Tibial nerve (tissue), 4 donors: ENCODE data around the gene TSPYL1. TPM values are rescaled to one million over a fixed set of nuclear protein-coding genes. Genes with fewer than 3 reads are reported as not detected.
A peak's percentile ranks its signal among the peaks of the same experiment; 100 is the strongest.
"Not testable (repeated sequence)": the region's sequence is repeated elsewhere in the genome, so short reads cannot be mapped to it uniquely, and the experiment has no call there.

Experiments
- DNase-seq, 2 donors: peaks; one replicate each; pipeline ENCODE4 v3.0.0-alpha.2; 2019; ENCODE audit warnings: low spot score in 2 of 2
- H3K27ac ChIP-seq, 4 donors: fragments of 200-600 bp; sonication (generic) in 3 of 4; one replicate each; pipeline ENCODE4 v1.5.1; 2017 to 2019; ENCODE audit warnings: mild to moderate bottlenecking in 1 of 4
- H3K27me3 ChIP-seq, 2 donors: fragments of 200-600 bp; sonication (generic) in 1 of 2; one replicate each; pipeline versions ENCODE4 v1.5.1 to v1.6.0; 2017 to 2019
- H3K36me3 ChIP-seq, 3 donors: fragments of 200-600 bp; sonication (generic); one replicate each; pipeline ENCODE4 v1.5.1; 2018 to 2019
- H3K4me1 ChIP-seq, 4 donors: fragments of 200-600 bp; sonication (generic) in 3 of 4; one replicate each; pipeline ENCODE4 v1.5.1; 2017 to 2019
- H3K4me3 ChIP-seq, 4 donors: fragments of 200-600 bp; sonication (generic) in 3 of 4; one replicate each; pipeline ENCODE4 v1.5.1; 2017 to 2019; ENCODE audit warnings: mild to moderate bottlenecking in 1 of 4, moderate library complexity in 1 of 4
- H3K9me3 ChIP-seq, 4 donors: fragments of 200-600 bp; sonication (generic) in 3 of 4; one replicate each; pipeline ENCODE4 v1.5.1; 2017 to 2019
- EP300 ChIP-seq, 2 donors: sonication (generic); formaldehyde crosslinking; IDR thresholded peaks; one replicate each; pipeline ENCODE4 v1.6.1; 2017; ENCODE audit warnings: antibody characterized with exemption in 2 of 2, mild to moderate bottlenecking in 1 of 2
- POLR2A ChIP-seq, 2 donors: fragments of 450-650 bp; IDR thresholded peaks; one replicate each; pipeline ENCODE4 v1.6.1; 2017; ENCODE audit warnings: antibody characterized with exemption in 2 of 2, mild to moderate bottlenecking in 2 of 2, moderate library complexity in 2 of 2
- WGBS, 2 donors: methylation state at CpG; one replicate each; pipeline ENCODE4 v1.1.5; 2018; 5-methylcytosine and 5-hydroxymethylcytosine counted together
- total RNA-seq, 4 donors: library from RNA; depleted of rRNA; stranded (reverse); fragments of >200 nt; gene quantifications; one replicate each; pipeline ENCODE4 v1.1.0, GENCODE V29; 2016
- TF ChIP-seq, protein P1 (sequence below), 5 experiments: fragments of 200-600 bp in 3 of 5; fragments of 450-650 bp in 2 of 5; sonication (generic) in 3 of 5; IDR thresholded peaks; one replicate each; pipeline ENCODE4 v1.5.1; 2016 to 2019; ENCODE audit warnings: antibody characterized with exemption in 5 of 5, mild to moderate bottlenecking in 3 of 5, moderate library complexity in 2 of 5

Gene TSPYL1
- total RNA-seq, 4 donors from 2014 or later, result 39.8 to 53.6 (median 43.3) TPM

DNA sequence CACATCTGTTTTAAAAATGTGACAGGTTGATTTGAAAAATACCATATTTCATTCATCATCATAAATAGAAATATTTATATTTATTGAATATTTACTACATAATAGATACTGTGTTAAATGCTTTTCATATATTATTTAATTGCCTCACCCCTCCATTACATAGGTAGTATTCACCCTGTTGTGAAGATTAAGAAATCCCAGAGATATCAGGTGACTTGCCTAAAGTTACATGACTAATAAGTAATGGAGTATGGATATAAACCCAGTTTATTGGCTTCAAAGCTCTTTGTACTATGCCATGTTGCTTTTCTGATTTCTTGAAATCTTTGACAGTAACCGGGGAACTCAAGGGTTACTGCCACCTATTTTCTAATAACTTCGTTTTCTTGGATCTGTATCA lies 10.1 kb upstream of the TSPYL1 start:
- H3K4me1 ChIP-seq, result peaks cover 0 to 6% (median 0%) of the 10 kb centered on the region in 4 donors
- TF ChIP-seq EP300 (IDR thresholded peaks at IDR 0.05) (no peak), POLR2A (IDR thresholded peaks at IDR 0.05) (no peak)
- TF ChIP-seq, protein P1, sequence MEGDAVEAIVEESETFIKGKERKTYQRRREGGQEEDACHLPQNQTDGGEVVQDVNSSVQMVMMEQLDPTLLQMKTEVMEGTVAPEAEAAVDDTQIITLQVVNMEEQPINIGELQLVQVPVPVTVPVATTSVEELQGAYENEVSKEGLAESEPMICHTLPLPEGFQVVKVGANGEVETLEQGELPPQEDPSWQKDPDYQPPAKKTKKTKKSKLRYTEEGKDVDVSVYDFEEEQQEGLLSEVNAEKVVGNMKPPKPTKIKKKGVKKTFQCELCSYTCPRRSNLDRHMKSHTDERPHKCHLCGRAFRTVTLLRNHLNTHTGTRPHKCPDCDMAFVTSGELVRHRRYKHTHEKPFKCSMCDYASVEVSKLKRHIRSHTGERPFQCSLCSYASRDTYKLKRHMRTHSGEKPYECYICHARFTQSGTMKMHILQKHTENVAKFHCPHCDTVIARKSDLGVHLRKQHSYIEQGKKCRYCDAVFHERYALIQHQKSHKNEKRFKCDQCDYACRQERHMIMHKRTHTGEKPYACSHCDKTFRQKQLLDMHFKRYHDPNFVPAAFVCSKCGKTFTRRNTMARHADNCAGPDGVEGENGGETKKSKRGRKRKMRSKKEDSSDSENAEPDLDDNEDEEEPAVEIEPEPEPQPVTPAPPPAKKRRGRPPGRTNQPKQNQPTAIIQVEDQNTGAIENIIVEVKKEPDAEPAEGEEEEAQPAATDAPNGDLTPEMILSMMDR (IDR thresholded peaks at IDR 0.05), result no peak
- H3K9me3 ChIP-seq, result no peaks in the 10 kb centered on the region
- H3K27me3 ChIP-seq, result no peaks in the 10 kb centered on the region
- no peak overlapping the region for H3K27ac ChIP-seq
- no peaks in the 10 kb centered on the region for H3K36me3 ChIP-seq
- 81 to 85% methylated on average over 2 of the region's 2 CpGs for WGBS, 2 donors
- H3K4me3 ChIP-seq, result no peak overlapping the region
- DNase-seq, result no peak

GRCh38 chr6:116287689-116288282 lies 8.1 kb upstream of the TSPYL1 start:
- no peak overlapping the region for H3K27ac ChIP-seq
- no peak overlapping the region for H3K4me3 ChIP-seq
- DNase-seq, result no peak
- 81 to 91% methylated on average over 2 of the region's 2 CpGs for WGBS, 2 donors
- H3K9me3 ChIP-seq, result no peaks in the 10 kb centered on the region
- TF ChIP-seq POLR2A (IDR thresholded peaks at IDR 0.05) (no peak), EP300 (IDR thresholded peaks at IDR 0.05) (no peak)
- TF ChIP-seq, protein P1 (IDR thresholded peaks at IDR 0.05), result peak; percentile 79 to 87 (median 82)
- no peaks in the 10 kb centered on the region for H3K27me3 ChIP-seq
- H3K36me3 ChIP-seq, result no peaks in the 10 kb centered on the region
- H3K4me1 ChIP-seq, result peaks cover 0 to 6% (median 0%) of the 10 kb centered on the region in 4 donors

- Histone ChIP-seq H3K27me3 (no peaks in the 10 kb centered on the region), H3K27ac (no peak overlapping the region), H3K36me3 (no peaks in the 10 kb centered on the region), H3K4me1 (peaks cover 0 to 6% (median 0%) of the 10 kb centered on the region in 4 donors), H3K9me3 (no peaks in the 10 kb centered on the region), H3K4me3 (no peak overlapping the region)
- DNase-seq, result no peak
- TF ChIP-seq POLR2A (IDR thresholded peaks at IDR 0.05) (no peak), EP300 (IDR thresholded peaks at IDR 0.05) (no peak)
- TF ChIP-seq, protein P1 (IDR thresholded peaks at IDR 0.05), result no peak
- WGBS, 2 donors, result 83 to 86% methylated on average over 1 of the region's 1 CpG
Measured at GRCh38 chr6:116286773-116287358, 7.1 kb upstream of the TSPYL1 start.

GRCh38 chr6:116284984-116285383 lies 5.3 kb upstream of the TSPYL1 start:
- not testable (repeated sequence) for H3K36me3 ChIP-seq, H3K27me3 ChIP-seq, H3K9me3 ChIP-seq, H3K27ac ChIP-seq, DNase-seq, H3K4me3 ChIP-seq
- peaks cover 0 to 21% (median 2%) of the 10 kb centered on the region in 4 donors for H3K4me1 ChIP-seq
- 95 to 100% methylated on average over 4 of the region's 4 CpGs for WGBS, 2 donors

DNA sequence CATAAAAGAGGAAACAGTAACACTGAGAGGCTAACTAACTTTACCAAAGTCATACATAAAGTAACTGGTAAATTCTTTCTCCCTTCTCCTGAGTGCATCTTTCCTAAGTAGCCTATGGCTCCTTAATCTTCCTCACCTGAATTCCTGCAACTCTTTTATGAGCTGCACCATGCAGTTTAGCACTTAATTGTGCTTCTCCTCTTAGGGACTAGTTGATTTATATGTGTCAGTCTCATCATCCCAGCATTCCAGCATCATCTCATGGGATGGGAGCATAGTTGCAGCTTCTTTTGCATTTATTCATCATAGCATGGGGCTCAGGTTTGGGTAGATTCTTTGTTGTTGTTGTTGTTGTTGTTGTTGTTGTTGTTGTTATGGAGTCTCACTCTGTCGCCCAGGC lies 3.5 kb upstream of the TSPYL1 start:
- 75 to 85% methylated on average over 1 of the region's 1 CpG for WGBS, 2 donors
- no peaks in the 10 kb centered on the region for H3K27me3 ChIP-seq
- H3K27ac ChIP-seq, result no peak overlapping the region
- no peak overlapping the region for H3K4me3 ChIP-seq
- TF ChIP-seq, protein P1 (IDR thresholded peaks at IDR 0.05), result no peak
- TF ChIP-seq POLR2A (IDR thresholded peaks at IDR 0.05), result no peak
- peaks cover 0 to 2% (median 0%) of the 10 kb centered on the region in 3 donors for H3K36me3 ChIP-seq
- no peaks in the 10 kb centered on the region for H3K9me3 ChIP-seq
- DNase-seq, result no peak
- peaks cover 0 to 28% (median 7%) of the 10 kb centered on the region in 4 donors for H3K4me1 ChIP-seq
